AG04450 (cell line): ENCODE measurements around the gene ATXN1. TPM values are rescaled to one million over a fixed set of nuclear protein-coding genes. Genes with fewer than 3 reads are reported as not detected.
"Not testable (repeated sequence)": the region's sequence is repeated elsewhere in the genome, so short reads cannot be mapped to it uniquely, and the experiment has no call there.

Experiments used
- CTCF ChIA-PET: fragments of 300-600, 350-600 bp; formaldehyde crosslinking; extraction: SDS; loops from one replicate; lab custom pipeline; 2022; ENCODE audit warnings: antibody characterized with exemption, inconsistent platforms; lab: Charles Lee
- POLR2A ChIA-PET: fragments of 350-600 bp; formaldehyde crosslinking; extraction: SDS; loops from one replicate; lab custom pipeline; 2021; ENCODE audit warnings: antibody characterized with exemption, inconsistent platforms; lab: Yijun Ruan, JAX
- DNase-seq: peaks from one replicate; pipeline ENCODE4 v3.0.0-alpha.2; 2011; ENCODE audit warnings: low read depth, low spot score
- H3K27ac ChIP-seq: one replicate; pipeline ENCODE4 v1.5.1; 2012; ENCODE audit warnings: low read depth, low read length, control low read depth
- H3K27me3 ChIP-seq: one replicate; pipeline ENCODE4 v1.6.0; 2012; ENCODE audit warnings: low read length; ENCODE audit not compliant: control insufficient read depth, insufficient read depth
- H3K4me3 ChIP-seq: 2 replicates; pipeline ENCODE4 v1.5.1; 2011; ENCODE audit warnings: mild to moderate bottlenecking, low read depth, low read length, control low read depth
- H3K9me3 ChIP-seq: 2 replicates; pipeline ENCODE4 v1.5.1; 2012; ENCODE audit warnings: low read length; ENCODE audit not compliant: control insufficient read depth, insufficient read depth
- polyA plus RNA-seq: library from polyadenylated mRNA; depleted of rRNA; stranded (reverse); fragments of >200 nt; gene quantifications from 2 replicates; pipeline ENCODE4 v1.2.3, GENCODE V29; 2011
- TF ChIP-seq, protein P1 (sequence below): IDR thresholded peaks from 2 replicates; pipeline ENCODE4 v1.5.1; 2011; ENCODE audit warnings: low read depth, low read length, control low read depth, inconsistent platforms

ATXN1 gene
- polyA plus RNA-seq, 1 experiment = 12.6 TPM

DNA sequence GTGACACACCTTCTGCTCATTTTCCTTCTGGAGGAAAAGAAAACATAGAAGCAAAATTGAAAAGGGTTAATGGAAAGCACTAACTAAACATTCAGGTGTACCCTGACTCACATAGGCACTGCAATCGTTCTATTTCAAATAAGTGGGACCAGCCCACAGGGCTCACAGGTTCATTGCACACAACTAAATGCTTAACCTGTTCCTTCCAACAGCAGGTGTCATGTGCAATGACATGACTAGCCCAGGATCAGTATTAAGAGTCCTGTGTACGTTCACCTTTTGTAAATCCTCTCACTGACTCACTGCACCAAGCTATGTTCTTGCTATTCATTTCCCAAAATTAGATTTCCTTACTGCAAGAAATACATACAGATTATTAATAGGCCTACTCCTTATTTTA lies 371.6 kb downstream of the ATXN1 start:
- Histone ChIP-seq H3K4me3 (no peak overlapping the region), H3K27ac (no peak overlapping the region), H3K9me3 (no peaks in the 10 kb centered on the region), H3K27me3 (no peaks in the 10 kb centered on the region)
- ChIA-PET CTCF (interaction anchor here (1.0 kb wide), 1 partner anchor 14 kb away, joined by 8 read pairs; no protein-coding TSS in a partner anchor), POLR2A (no interaction called here)
- TF ChIP-seq, protein P1, sequence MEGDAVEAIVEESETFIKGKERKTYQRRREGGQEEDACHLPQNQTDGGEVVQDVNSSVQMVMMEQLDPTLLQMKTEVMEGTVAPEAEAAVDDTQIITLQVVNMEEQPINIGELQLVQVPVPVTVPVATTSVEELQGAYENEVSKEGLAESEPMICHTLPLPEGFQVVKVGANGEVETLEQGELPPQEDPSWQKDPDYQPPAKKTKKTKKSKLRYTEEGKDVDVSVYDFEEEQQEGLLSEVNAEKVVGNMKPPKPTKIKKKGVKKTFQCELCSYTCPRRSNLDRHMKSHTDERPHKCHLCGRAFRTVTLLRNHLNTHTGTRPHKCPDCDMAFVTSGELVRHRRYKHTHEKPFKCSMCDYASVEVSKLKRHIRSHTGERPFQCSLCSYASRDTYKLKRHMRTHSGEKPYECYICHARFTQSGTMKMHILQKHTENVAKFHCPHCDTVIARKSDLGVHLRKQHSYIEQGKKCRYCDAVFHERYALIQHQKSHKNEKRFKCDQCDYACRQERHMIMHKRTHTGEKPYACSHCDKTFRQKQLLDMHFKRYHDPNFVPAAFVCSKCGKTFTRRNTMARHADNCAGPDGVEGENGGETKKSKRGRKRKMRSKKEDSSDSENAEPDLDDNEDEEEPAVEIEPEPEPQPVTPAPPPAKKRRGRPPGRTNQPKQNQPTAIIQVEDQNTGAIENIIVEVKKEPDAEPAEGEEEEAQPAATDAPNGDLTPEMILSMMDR = no peak
- no peak for DNase-seq

DNA sequence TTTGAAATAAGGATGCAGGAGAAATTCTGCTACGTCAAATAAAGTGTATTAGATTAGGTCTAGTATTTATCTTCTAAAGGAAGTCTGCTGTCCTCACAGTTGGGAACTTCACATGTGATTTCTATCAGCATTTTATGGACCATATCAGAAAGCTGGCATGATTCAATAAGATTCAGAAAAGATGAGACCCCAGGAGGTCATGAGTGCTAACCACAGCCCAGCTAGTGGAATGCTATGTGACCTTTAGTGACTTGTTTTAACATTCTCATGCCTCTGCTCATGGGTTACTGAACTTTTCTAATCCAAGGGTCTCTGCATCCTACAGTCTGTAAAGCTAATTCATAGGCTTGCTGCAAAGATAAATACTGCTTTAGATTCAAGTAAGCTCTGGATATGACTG lies 372.8 kb downstream of the ATXN1 start:
- DNase-seq = no peak
- Histone ChIP-seq H3K4me3 (no peak overlapping the region), H3K9me3 (no peaks in the 10 kb centered on the region), H3K27me3 (no peaks in the 10 kb centered on the region), H3K27ac (no peak overlapping the region)
- TF ChIP-seq, protein P1 = no peak
- ChIA-PET CTCF (no interaction called here), POLR2A (no interaction called here)

DNA sequence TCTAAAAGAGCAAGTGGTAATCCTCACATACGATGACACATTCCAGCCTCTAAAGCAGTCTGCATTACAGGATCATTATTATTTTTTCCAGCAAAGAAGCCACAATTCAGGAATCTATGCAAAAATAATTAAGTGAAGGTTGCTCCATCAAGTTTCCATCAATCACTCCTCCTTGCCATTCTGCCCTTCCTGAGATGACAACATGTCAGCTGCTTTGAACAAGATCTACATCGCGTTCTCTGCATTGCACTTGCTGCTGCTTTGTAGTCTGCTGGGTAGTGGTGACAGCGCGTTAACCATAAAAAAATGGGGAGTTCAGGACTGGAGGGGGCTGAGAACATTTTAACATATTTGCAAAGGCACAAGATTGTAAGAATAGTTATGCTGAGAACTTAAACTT lies 375.2 kb downstream of the ATXN1 start:
- ChIA-PET CTCF (no interaction called here), POLR2A (no interaction called here)
- TF ChIP-seq, protein P1 = no peak
- Histone ChIP-seq H3K27ac (no peak overlapping the region), H3K9me3 (no peaks in the 10 kb centered on the region), H3K27me3 (no peaks in the 10 kb centered on the region), H3K4me3 (no peak overlapping the region)
- DNase-seq = no peak

DNA sequence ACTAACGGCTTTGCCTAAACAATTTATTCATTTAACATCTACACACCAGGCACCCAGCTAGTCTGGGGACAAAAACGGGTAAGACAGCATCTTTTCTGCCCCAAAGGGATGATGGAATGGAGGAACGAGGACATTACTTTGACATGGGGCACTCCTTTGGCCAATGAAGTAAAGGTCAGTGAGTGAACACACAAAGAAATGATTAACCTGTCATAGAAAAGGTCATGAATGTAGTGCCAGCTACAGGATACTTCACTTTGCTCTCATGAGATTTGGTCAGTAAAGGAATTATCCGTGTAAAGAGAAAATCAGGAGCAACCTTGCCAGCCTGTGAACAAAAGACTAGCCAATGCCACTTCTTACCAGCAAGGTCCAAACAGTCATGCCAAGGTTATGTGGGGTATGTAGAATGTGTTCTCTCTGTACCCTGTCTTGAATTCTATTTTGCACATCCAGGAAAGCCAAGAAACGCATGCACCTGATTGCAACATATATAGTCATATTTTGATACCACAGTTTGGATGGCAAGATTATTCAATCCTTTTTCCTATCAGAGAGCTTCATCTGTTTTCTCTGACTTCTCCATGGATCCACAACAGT lies 377.6 kb downstream of the ATXN1 start:
- TF ChIP-seq, protein P1 = no peak
- Histone ChIP-seq H3K27ac (no peak overlapping the region), H3K4me3 (no peak overlapping the region), H3K27me3 (no peaks in the 10 kb centered on the region), H3K9me3 (no peaks in the 10 kb centered on the region)
- CTCF ChIA-PET = interaction anchor here (1.2 kb wide), 1 partner anchor 25 kb away, joined by 3 read pairs; no protein-coding TSS in a partner anchor
- POLR2A ChIA-PET = no interaction called here
- DNase-seq = no peak

DNA sequence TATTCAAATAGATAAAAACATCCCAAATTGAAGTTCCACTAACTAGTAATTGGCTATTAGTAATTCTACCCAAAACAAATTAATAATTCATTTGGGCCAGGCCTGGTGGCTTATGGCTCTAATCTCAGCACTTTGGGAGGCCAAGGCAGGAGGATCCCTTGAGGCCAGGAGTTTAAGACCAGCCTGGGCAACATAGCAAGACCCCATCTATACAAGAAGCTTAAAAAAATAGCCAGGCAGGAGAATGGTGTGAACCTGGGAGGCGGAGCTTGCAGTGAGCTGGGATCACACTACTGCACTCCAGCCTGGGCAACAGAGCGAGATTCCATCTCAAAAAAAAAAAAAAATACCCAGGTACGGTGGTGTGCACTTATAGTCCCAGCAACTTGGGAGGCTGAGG lies 379.3 kb downstream of the ATXN1 start:
- CTCF ChIA-PET = interaction anchor here (1.3 kb wide), 1 partner anchor 42 kb away, joined by 3 read pairs; no protein-coding TSS in a partner anchor
- H3K27me3 ChIP-seq, H3K27ac ChIP-seq, H3K4me3 ChIP-seq, POLR2A ChIA-PET, DNase-seq, H3K9me3 ChIP-seq: not testable (repeated sequence)
